Suprapubic skin (tissue), 4 donors: ENCODE data around the gene TSPEAR.

ENCODE experiments used
- EP300 ChIP-seq: sonication (generic); formaldehyde crosslinking; IDR thresholded peaks from one replicate; pipeline ENCODE4 v1.6.1; 2017; ENCODE audit warnings: antibody characterized with exemption
- POLR2A ChIP-seq, 2 donors: fragments of 450-650 bp; IDR thresholded peaks; one replicate each; pipeline ENCODE4 v1.6.1; 2017; ENCODE audit warnings: antibody characterized with exemption in 2 of 2, mild to moderate bottlenecking in 2 of 2, moderate library complexity in 2 of 2
- POLR2AphosphoS5 ChIP-seq, 3 donors: sonication (generic); formaldehyde crosslinking; IDR thresholded peaks; one replicate each; pipeline ENCODE4 v1.6.1; 2017; ENCODE audit warnings: antibody characterized with exemption in 3 of 3
- TF ChIP-seq, protein P1 (sequence below), 2 donors: fragments of 200-600 bp in 1 of 2; fragments of 450-650 bp in 1 of 2; sonication (generic) in 1 of 2; IDR thresholded peaks; one replicate each; pipeline ENCODE4 v1.5.1; 2016 to 2019; ENCODE audit warnings: antibody characterized with exemption in 2 of 2, mild to moderate bottlenecking in 1 of 2, moderate library complexity in 1 of 2

- TF ChIP-seq, protein P1, sequence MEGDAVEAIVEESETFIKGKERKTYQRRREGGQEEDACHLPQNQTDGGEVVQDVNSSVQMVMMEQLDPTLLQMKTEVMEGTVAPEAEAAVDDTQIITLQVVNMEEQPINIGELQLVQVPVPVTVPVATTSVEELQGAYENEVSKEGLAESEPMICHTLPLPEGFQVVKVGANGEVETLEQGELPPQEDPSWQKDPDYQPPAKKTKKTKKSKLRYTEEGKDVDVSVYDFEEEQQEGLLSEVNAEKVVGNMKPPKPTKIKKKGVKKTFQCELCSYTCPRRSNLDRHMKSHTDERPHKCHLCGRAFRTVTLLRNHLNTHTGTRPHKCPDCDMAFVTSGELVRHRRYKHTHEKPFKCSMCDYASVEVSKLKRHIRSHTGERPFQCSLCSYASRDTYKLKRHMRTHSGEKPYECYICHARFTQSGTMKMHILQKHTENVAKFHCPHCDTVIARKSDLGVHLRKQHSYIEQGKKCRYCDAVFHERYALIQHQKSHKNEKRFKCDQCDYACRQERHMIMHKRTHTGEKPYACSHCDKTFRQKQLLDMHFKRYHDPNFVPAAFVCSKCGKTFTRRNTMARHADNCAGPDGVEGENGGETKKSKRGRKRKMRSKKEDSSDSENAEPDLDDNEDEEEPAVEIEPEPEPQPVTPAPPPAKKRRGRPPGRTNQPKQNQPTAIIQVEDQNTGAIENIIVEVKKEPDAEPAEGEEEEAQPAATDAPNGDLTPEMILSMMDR (IDR thresholded peaks at IDR 0.05) = no peak
- TF ChIP-seq POLR2AphosphoS5 (IDR thresholded peaks at IDR 0.05) (no peak), POLR2A (IDR thresholded peaks at IDR 0.05) (no peak), EP300 (no peak)
Measured at GRCh38 chr21:44734841-44735240, 23.5 kb upstream of the TSPEAR start.
